ENCODE results near the gene DDX47.
"Not testable (repeated sequence)": the region's sequence is repeated elsewhere in the genome, so short reads cannot be mapped to it uniquely, and the experiment has no call there.

The DDX47 gene

DNA sequence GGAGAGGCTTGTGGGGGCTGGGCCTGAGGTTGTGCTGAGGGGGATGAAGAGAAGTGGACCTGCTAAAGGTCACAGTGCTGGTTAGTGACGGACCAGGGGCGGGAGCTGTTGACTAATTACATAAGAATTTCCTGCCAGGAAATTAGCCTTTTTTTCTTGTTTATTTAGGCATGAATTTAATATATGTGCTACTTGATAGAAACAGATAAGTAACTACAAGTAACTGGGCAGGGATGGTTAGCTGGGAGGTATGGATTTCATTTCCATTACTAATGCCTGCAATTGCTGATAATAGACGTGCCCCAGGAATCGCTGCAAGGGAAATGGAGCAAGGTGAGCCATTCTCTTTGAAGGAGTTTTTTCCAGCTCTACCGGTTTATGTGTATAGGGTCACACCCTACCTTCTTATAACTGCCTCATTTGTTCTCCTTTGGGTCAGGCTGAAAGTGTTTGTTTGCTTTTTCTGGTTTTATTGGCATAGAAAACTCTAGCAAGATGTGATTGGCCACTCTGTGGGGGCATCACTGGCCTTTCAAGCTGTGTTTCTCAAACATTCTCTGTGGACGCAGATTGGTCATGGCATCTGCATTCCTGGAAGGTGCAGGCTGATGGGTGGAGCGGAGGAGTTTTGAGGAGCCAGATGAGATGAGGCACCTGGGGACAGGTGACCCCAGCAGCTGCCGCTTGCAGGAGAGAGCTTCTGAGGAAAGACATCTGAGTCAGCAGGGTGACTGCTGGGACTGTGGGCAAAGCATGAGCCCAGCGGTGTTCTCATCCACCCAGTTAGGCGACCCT, 59.2 kb downstream of the DDX47 start:
- no peak for DNase-seq (ENCODE audit: low spot score)

DNA sequence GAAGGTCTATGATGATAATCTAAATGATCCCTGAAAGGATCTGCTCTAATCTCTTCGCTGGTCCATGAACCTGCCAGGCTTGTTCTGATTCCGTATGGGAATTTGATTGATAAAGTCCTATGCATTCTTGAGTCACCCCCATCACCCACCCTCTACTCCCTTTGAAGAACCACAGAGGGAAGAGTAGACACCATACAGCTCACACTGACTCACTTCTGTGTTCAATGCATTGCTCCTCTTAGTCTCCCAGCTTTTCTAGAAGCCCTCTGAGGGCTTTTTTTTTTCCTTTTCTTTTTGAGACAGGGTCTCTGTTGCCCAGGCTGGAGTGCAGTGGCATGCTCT, 59.8 kb downstream of the DDX47 start:
- DNase-seq (ENCODE audit: low spot score) = no peak

DNA sequence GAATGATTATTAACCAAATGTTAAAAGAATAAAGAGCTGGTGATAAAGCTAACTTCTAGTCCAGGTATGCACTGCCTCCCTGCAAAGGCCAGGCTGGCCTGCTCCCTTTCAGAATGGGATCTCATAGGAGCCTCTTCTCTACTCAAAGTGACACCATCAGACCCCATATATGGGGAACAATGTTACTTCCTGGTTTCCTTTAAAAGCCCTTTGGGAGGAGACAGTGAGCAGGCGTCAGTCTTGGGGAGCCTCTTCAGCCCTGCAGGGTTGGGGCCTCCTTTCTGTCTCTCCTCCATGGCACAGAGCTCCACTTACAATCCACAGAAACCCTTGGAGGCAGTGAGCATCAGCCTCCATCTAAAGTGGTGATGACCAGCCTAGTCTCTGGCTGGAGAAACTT, 60.9 kb downstream of the DDX47 start:
- DNase-seq (ENCODE audit: low spot score) = no peak

DNA sequence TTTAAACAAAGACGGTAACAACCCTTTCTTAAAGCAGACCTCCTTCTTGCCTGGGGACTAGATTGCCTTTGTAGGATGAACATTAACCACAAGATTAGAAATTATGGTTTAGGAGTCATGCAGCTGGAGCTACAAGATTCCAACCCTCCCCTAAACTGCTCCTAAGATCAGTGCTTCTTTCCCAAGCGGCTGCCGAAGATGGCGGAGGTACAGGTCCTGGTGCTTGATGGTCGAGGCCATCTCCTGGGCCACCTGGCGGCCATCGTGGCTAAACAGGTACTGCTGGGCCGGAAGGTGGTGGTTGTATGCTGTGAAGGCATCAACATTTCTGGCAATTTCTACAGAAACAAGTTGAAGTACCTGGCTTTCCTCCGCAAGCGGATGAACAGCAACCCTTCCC, 62.2 kb downstream of the DDX47 start:
- not testable (repeated sequence) for DNase-seq (ENCODE audit: low spot score)

DNA sequence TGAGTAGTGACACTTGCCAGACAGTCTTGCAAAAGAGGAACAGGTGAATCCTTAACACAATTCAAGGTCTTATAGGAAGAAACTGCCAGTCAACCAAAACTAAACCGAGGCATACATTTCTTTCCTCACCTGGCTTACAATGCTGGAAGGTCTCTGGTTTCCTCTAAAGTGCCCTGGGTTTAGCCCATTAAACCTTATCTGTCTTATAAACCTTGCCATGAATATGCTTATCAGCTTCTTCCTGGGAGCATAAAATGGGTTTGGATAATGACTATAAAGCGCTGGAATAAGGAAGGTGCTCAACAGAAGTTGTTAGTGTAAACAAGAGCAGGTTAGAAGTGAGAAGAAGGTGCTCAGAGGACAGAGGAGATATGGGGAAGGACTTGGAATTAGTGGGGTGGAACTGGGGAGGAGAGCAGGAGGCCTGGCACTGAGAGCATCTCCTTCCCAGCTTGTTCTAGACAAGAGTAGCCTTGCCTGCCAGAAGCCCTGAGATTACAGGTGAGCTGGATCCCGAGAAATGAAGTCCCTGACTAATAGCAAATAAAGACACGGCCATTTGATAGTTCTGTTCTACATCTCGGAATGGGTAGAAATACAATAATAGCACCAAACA, 64.1 kb downstream of the DDX47 start:
- DNase-seq (ENCODE audit: low spot score) = no peak

DNA sequence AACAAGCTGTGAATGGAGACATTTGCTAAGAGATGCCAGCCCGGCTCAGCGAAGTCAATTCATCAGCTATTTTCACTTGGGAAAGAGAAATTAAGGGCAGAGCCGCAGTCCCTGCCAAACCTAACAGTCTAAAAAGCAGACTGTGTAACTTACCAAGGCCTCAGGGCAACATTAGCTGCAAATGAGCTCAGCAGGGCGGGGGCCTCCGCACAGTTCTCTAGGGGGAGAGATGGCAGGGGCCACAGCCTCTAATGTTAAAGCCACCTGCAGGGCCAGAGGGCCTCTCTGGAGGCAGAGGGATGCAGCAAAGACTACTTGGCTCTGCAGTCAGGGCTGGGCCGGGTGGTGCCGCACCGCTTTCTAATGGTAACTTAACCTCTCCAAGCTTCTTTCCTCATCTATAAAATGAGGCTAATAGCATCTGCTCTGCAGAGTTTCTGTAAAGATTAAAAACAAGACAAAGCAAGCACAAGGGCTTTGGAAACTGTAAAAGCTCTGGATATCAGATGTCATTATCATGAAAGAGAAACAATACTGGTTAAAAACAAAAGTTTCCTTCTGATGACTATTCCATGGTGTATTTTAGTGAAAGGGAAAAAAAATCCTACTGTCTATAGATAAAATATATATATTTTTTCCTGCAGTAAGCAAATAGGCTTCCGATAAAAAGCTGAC, 64.8 kb downstream of the DDX47 start:
- no peak for DNase-seq (ENCODE audit: low spot score)

Data from pons (tissue), 1 donor.